Mucosa of descending colon (tissue), 3 donors: Measurements from ENCODE around the gene HEPACAM. TPM values are rescaled to one million over a fixed set of nuclear protein-coding genes. Genes with fewer than 3 reads are reported as not detected.

Source experiments
- ATAC-seq: fragments of 200-7000 bp; cut with Tn5 transposase; one replicate; pipeline ENCODE4 v1.9.1; 2020; ENCODE audit warnings: mild to moderate bottlenecking, moderate library complexity
- DNase-seq, 3 donors: peaks; one replicate each; pipeline ENCODE4 v3.0.0-alpha.2; 2020
- H3K36me3 ChIP-seq: fragments of 200-600 bp; one replicate; pipeline ENCODE4 v1.8.0; 2021; ENCODE audit warnings: low read depth, mild to moderate bottlenecking
- H3K4me1 ChIP-seq: fragments of 200-600 bp; one replicate; pipeline ENCODE4 v1.8.0; 2021; ENCODE audit warnings: low read depth, mild to moderate bottlenecking
- H3K4me3 ChIP-seq: fragments of 200-600 bp; one replicate; pipeline ENCODE4 v1.8.0; 2021; ENCODE audit warnings: mild to moderate bottlenecking
- H3K9me3 ChIP-seq: fragments of 200-600 bp; one replicate; pipeline ENCODE4 v1.8.0; 2021; ENCODE audit warnings: mild to moderate bottlenecking
- intact Hi-C, 2 donors: fragments of 100-400 bp; cut with DNase I in 1 of 2; cut with micrococcal nuclease in 1 of 2; formaldehyde crosslinking; loops; one replicate each; pipeline versions ENCODE4 v1.11.0 to v1.11.1; 2022; cut with DNase I, micrococcal nuclease
- total RNA-seq, 3 donors: library from RNA; stranded (reverse); fragmentation: NEBNext Ultra II Directional in 2 of 3; extraction: Animal tissue kit (Norgen Biotek cat#: 25700) in 2 of 3; gene quantifications; one replicate each; pipeline versions ENCODE4 v1.2.1 to v1.2.4, GENCODE V29; 2021 to 2023
- TF ChIP-seq, protein P1 (sequence below): fragments of 200-600 bp; IDR thresholded peaks from one replicate; pipeline ENCODE4 v1.8.0; 2022; ENCODE audit warnings: antibody characterized with exemption, mild to moderate bottlenecking
- donor health status: DM: no; HTN: no; CAD: no; lungs with moderate emphysema.
- donor health status: DM: no; HTN: no; CAD: no.
- donor health status: DM: no; HTN: yes; CAD: no.

HEPACAM gene
- total RNA-seq, 3 donors from 2014 or later, result 0.57 TPM; not detected in 2

DNA sequence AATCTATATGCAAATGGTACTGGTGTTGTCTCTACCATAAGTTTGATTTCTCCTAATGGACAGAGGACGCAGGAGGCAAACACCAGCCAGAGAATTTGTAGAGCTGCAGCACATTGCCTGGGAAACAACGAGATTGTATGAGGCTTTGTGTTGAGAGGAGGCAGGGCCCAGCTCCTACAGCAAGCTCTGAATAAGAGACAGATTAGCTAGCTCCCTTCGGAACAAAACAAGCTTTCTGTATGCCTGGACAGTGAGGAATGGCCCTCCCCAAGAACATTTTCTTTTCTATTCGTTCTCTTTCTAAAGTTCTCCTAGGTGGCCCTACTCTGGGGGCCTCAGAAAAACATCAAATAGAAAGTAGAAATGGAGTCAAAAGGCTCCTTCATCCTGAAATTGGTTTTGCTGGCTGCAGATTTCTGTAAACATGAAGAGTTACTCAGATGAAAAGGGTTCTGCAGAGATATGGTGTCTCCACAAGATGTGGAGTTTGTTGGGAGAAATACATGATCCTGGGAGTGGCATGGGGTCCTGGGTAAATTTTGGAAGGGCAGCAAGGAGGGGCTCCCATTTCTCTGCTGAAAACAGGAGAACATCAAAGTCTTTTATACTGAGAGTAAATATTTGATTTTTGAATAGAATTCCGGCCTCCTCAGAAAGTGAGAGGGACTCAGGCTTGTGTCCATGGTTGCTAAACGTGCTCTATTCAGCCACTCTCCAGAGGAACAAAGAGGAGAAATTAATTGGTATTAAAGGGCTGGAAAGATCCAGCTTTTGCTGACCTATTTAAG lies 6.8 kb upstream of the HEPACAM start:
- TF ChIP-seq, protein P1, sequence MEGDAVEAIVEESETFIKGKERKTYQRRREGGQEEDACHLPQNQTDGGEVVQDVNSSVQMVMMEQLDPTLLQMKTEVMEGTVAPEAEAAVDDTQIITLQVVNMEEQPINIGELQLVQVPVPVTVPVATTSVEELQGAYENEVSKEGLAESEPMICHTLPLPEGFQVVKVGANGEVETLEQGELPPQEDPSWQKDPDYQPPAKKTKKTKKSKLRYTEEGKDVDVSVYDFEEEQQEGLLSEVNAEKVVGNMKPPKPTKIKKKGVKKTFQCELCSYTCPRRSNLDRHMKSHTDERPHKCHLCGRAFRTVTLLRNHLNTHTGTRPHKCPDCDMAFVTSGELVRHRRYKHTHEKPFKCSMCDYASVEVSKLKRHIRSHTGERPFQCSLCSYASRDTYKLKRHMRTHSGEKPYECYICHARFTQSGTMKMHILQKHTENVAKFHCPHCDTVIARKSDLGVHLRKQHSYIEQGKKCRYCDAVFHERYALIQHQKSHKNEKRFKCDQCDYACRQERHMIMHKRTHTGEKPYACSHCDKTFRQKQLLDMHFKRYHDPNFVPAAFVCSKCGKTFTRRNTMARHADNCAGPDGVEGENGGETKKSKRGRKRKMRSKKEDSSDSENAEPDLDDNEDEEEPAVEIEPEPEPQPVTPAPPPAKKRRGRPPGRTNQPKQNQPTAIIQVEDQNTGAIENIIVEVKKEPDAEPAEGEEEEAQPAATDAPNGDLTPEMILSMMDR, result no peak
- no peak overlapping the region for H3K4me3 ChIP-seq
- ATAC-seq (no peak), DNase-seq (no peak)
- intact Hi-C loops, result no loop called here
- H3K9me3 ChIP-seq, result no peaks in the 10 kb centered on the region
- H3K4me1 ChIP-seq, result no peaks in the 10 kb centered on the region
- H3K36me3 ChIP-seq, result no peaks in the 10 kb centered on the region

DNA sequence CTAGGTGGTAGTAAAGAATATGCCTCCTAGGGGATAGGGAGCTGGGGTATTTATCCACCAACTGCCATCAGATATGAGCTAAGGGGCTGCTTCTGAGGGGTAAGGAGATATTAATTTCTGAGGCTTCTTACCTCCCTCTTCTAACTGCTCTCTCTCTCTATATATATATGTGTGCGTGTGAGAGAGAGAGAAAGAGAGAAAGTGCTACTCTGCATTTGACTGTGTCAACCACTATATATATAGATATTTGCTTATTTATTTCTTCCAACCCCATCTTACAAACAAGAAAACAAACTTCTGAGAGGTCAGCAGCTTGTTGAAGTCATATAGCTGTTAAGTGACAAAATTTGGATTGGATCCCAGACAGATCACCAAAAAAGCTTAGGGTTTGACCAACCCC lies 5.9 kb upstream of the HEPACAM start:
- Histone ChIP-seq H3K36me3 (no peaks in the 10 kb centered on the region), H3K4me1 (no peaks in the 10 kb centered on the region), H3K4me3 (no peak overlapping the region), H3K9me3 (no peaks in the 10 kb centered on the region)
- ATAC-seq (no peak), DNase-seq (no peak)
- intact Hi-C loops, result no loop called here
- TF ChIP-seq, protein P1, result no peak

DNA sequence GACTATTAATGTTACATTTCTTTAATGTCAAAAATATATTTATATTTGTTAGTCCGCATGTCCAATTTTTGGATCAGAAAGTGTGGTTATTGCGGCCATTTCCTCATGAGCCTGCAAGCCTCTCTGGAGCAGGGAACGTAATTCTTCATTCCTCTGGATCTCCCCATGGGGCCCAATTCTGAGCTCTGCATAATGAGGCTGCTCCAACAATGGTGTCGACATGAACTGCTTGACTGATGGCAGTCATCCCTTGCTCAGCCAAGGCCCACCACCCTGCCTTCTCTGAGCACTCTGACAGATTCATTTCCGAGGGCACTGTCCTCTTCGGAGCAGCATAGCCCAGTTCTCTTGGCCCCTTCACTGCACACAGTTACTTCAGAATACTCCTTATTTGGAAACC lies 3.1 kb upstream of the HEPACAM start:
- ATAC-seq, result no peak
- intact Hi-C loops, result no loop called here
- Histone ChIP-seq H3K36me3 (no peaks in the 10 kb centered on the region), H3K4me3 (no peak overlapping the region), H3K9me3 (no peaks in the 10 kb centered on the region), H3K4me1 (no peaks in the 10 kb centered on the region)
- no peak for DNase-seq
- TF ChIP-seq, protein P1, result no peak

GRCh38 chr11:124938206-124938765 lies 2.4 kb upstream of the HEPACAM start:
- DNase-seq (no peak), ATAC-seq (no peak)
- Histone ChIP-seq H3K9me3 (no peaks in the 10 kb centered on the region), H3K36me3 (no peaks in the 10 kb centered on the region), H3K4me3 (no peak overlapping the region), H3K4me1 (no peaks in the 10 kb centered on the region)
- TF ChIP-seq, protein P1, result no peak
- intact Hi-C loops, result no loop called here

DNA sequence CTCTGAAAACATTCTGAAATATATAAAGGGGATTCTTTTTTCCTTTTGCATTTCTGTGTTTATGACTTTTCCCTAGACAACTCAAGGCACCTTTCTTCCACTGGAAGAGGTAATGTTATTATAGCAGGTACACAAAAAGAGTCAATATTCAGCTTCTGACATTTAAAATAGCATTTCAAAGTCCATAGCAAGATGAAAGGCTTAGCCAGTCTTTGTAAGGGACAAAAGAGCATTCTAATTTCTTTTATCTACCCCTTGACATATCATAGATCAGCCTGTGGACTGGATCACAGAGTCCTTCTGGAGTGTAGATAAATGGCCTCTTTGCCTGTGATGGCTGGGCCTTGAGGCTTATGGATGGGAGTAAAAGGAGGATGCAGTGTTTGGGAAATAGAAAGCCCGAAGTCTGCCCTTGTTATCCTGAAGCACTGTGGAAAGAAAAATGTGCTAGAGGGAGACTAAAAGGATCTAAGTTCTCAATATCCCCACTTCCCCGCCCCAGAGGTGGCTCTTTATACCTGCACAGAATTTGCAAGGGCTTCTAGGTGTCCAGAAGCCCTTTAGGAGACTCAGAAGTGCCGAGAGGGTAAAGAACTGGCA lies 1.6 kb upstream of the HEPACAM start:
- DNase-seq (no peak), ATAC-seq (no peak)
- no peaks in the 10 kb centered on the region for H3K36me3 ChIP-seq
- no peaks in the 10 kb centered on the region for H3K9me3 ChIP-seq
- intact Hi-C loops, result no loop called here
- TF ChIP-seq, protein P1, result no peak
- H3K4me3 ChIP-seq, result no peak overlapping the region
- no peaks in the 10 kb centered on the region for H3K4me1 ChIP-seq
